Fibroblast of lung (primary cell): ENCODE data around the gene IFIT2. TPM values are rescaled to one million over a fixed set of nuclear protein-coding genes. Genes with fewer than 3 reads are reported as not detected.

Experiments used
- DNase-seq, 2 donors: peaks; one replicate each; pipeline versions ENCODE4 v3.0.0 to v3.0.0-alpha.2; 2010; ENCODE audit warnings: low read depth in 2 of 2
- H2AFZ ChIP-seq: 2 replicates; pipeline ENCODE4 v1.5.1; 2012; ENCODE audit warnings: low read length, control low read depth, inconsistent platforms
- H3K27ac ChIP-seq: 2 replicates; pipeline ENCODE4 v1.5.1; 2011; ENCODE audit warnings: low read length, control low read depth; ENCODE audit not compliant: insufficient read depth
- H3K27me3 ChIP-seq: 2 replicates; pipeline ENCODE4 v1.5.1; 2011; ENCODE audit warnings: mild to moderate bottlenecking, low read length; ENCODE audit not compliant: control insufficient read depth, insufficient read depth
- H3K36me3 ChIP-seq: 2 replicates; pipeline ENCODE4 v1.5.1; 2011; ENCODE audit warnings: low read length; ENCODE audit not compliant: control insufficient read depth, insufficient read depth
- H3K4me1 ChIP-seq: 2 replicates; pipeline ENCODE4 v1.5.1; 2011; ENCODE audit warnings: low read length; ENCODE audit not compliant: control insufficient read depth, insufficient read depth; ENCODE audit errors: extremely low read depth
- H3K4me2 ChIP-seq: 2 replicates; pipeline ENCODE4 v1.5.1; 2011; ENCODE audit warnings: low read length, control low read depth; ENCODE audit not compliant: insufficient read depth; ENCODE audit errors: extremely low read depth
- H3K4me3 ChIP-seq, 4 experiments: fragments of 200-600 bp in 1 of 4; sonication (generic) in 1 of 4; replicated peaks in 1 of 4; 2 replicates each; pipeline ENCODE4 v1.5.1; 2011 to 2016; ENCODE audit warnings: low read length in 4 of 4, low read depth in 3 of 4, mild to moderate bottlenecking in 3 of 4, control low read depth in 2 of 4, inconsistent platforms in 1 of 4, mixed read lengths in 1 of 4; ENCODE audit not compliant: insufficient read depth in 1 of 4; ENCODE audit errors: control extremely low read depth in 1 of 4
- H3K79me2 ChIP-seq: 2 replicates; pipeline ENCODE4 v1.5.1; 2012; ENCODE audit warnings: mild to moderate bottlenecking, low read length, inconsistent platforms; ENCODE audit not compliant: control insufficient read depth, insufficient read depth
- H3K9ac ChIP-seq: 2 replicates; pipeline ENCODE4 v1.5.1; 2011; ENCODE audit warnings: mild to moderate bottlenecking, low read length, control low read depth; ENCODE audit not compliant: insufficient read depth
- H3K9me3 ChIP-seq: 2 replicates; pipeline ENCODE4 v1.5.1; 2012; ENCODE audit warnings: low read depth, low read length; ENCODE audit not compliant: control insufficient read depth, insufficient read depth
- H4K20me1 ChIP-seq: 2 replicates; pipeline ENCODE4 v1.5.1; 2011; ENCODE audit warnings: low read length; ENCODE audit not compliant: control insufficient read depth, insufficient read depth; ENCODE audit errors: extremely low read depth
- CTCF ChIP-seq, 2 donors: IDR thresholded peaks in 1 of 2; conservative IDR thresholded peaks in 1 of 2; 1 replicate in 1 of 2; 2 replicates in 1 of 2; pipeline ENCODE4 v1.5.1; 2011 to 2012; ENCODE audit warnings: low read length in 2 of 2, control low read depth in 1 of 2, inconsistent platforms in 1 of 2, low read depth in 1 of 2, mild to moderate bottlenecking in 1 of 2
- EZH2 ChIP-seq: IDR thresholded peaks from 2 replicates; pipeline ENCODE4 v1.5.1; 2012; ENCODE audit warnings: low read length, control low read depth, mild to moderate bottlenecking; ENCODE audit errors: missing control alignments
- polyA plus RNA-seq, 2 donors: library from polyadenylated mRNA; depleted of rRNA in 1 of 2; stranded (reverse) in 1 of 2; unstranded in 1 of 2; fragments of >200 nt; gene quantifications; 2 replicates each; pipeline ENCODE4 v1.2.1, GENCODE V29; 2011 to 2012; ENCODE audit warnings: missing spikeins in 1 of 2
- total RNA-seq: library from RNA; depleted of rRNA; stranded (reverse); fragments of >200 nt; gene quantifications from 2 replicates; pipeline ENCODE4 v1.2.1, GENCODE V29; 2014

The IFIT2 gene
- total and polyA plus RNA-seq, 2 donors (not counting 1 experiment from before 2014, with no cell fraction given), result 12.1 to 21.6 TPM

- Histone ChIP-seq H3K9me3 (no peaks in the 10 kb centered on the region), H3K4me2 (no peak overlapping the region), H3K4me1 (peaks cover 10% of the 10 kb centered on the region), H3K27me3 (no peaks in the 10 kb centered on the region), H4K20me1 (no peaks in the 10 kb centered on the region), H3K4me3 (no peak overlapping the region), H3K79me2 (no peaks in the 10 kb centered on the region), H2AFZ (no peak overlapping the region), H3K27ac (no peak overlapping the region), H3K36me3 (no peaks in the 10 kb centered on the region), H3K9ac (no peak overlapping the region)
- TF ChIP-seq EZH2, result no peak
- TF ChIP-seq CTCF (conservative IDR thresholded peaks at IDR 0.05 in 1 of 2, IDR thresholded peaks at IDR 0.05 in 1 of 2; ENCODE audit: low read depth in 1 of 2, low read length in 2 of 2), result no peak
- no peak for DNase-seq
Observed at GRCh38 chr10:89257581-89257980, 44.3 kb upstream of the IFIT2 start.

- no peak for DNase-seq
Observed at GRCh38 chr10:89258881-89259280, 43.0 kb upstream of the IFIT2 start.

More at GRCh38 chr10:89258881-89259280, 43.0 kb upstream of the IFIT2 start:
- H3K27me3 ChIP-seq, result no peaks in the 10 kb centered on the region
- H3K9me3 ChIP-seq, result no peaks in the 10 kb centered on the region
- no peak overlapping the region for H3K4me3 ChIP-seq
- H3K79me2 ChIP-seq, result no peaks in the 10 kb centered on the region
- TF ChIP-seq CTCF (conservative IDR thresholded peaks at IDR 0.05 in 1 of 2, IDR thresholded peaks at IDR 0.05 in 1 of 2; ENCODE audit: low read depth in 1 of 2, low read length in 2 of 2), result no peak
- TF ChIP-seq EZH2, result no peak
- H4K20me1 ChIP-seq, result no peaks in the 10 kb centered on the region
- H3K4me1 ChIP-seq, result peaks cover 10% of the 10 kb centered on the region
- no peak overlapping the region for H3K9ac ChIP-seq
- no peaks in the 10 kb centered on the region for H3K36me3 ChIP-seq
- no peak overlapping the region for H3K27ac ChIP-seq
- H2AFZ ChIP-seq, result no peak overlapping the region
- no peak overlapping the region for H3K4me2 ChIP-seq
